Tibial artery (tissue), 4 donors: ENCODE measurements around the gene PLCH1.

ENCODE experiments used
- DNase-seq, 2 donors: peaks; one replicate each; pipeline ENCODE4 v3.0.0-alpha.2; 2019
- H3K27ac ChIP-seq, 2 donors: fragments of 200-600 bp; sonication (generic) in 1 of 2; 1 replicate in 1 of 2; 2 replicates in 1 of 2; pipeline ENCODE4 v1.5.1; 2018 to 2019; ENCODE audit warnings: mild to moderate bottlenecking in 1 of 2
- H3K27me3 ChIP-seq, 2 donors: fragments of 200-600 bp; sonication (generic) in 1 of 2; one replicate each; pipeline versions ENCODE4 v1.5.1 to v1.6.0; 2016 to 2019
- H3K36me3 ChIP-seq, 3 donors: fragments of 200-600 bp; sonication (generic) in 2 of 3; one replicate each; pipeline ENCODE4 v1.5.1; 2016 to 2019; ENCODE audit warnings: mild to moderate bottlenecking in 2 of 3
- H3K4me1 ChIP-seq, 4 donors: fragments of 200-600 bp; sonication (generic) in 2 of 4; 1 replicate in 3 of 4; 2 replicates in 1 of 4; pipeline ENCODE4 v1.5.1; 2016 to 2019
- H3K4me3 ChIP-seq, 2 donors: fragments of 200-600 bp; sonication (generic) in 1 of 2; 1 replicate in 1 of 2; 2 replicates in 1 of 2; pipeline ENCODE4 v1.5.1; 2018 to 2019; ENCODE audit warnings: mild to moderate bottlenecking in 2 of 2
- H3K9me3 ChIP-seq, 3 donors: fragments of 200-600 bp; sonication (generic) in 1 of 3; one replicate each; pipeline ENCODE4 v1.5.1; 2016 to 2019
- CTCF ChIP-seq, 2 experiments: fragments of 200-600 bp in 1 of 2; fragments of 450-650 bp in 1 of 2; IDR thresholded peaks; one replicate each; pipeline ENCODE4 v1.5.1; 2017 to 2019; ENCODE audit warnings: antibody characterized with exemption in 2 of 2, mild to moderate bottlenecking in 1 of 2, moderate library complexity in 1 of 2
- intact Hi-C: fragments of 100-400 bp; cut with DNase I; formaldehyde crosslinking; loops from one replicate; pipeline ENCODE4 v1.15.0; 2023; ENCODE audit warnings: low total_unique reads

Gene PLCH1

GRCh38 chr3:155661760-155662159 lies 83.1 kb downstream of the PLCH1 start:
- intact Hi-C loops: no loop called here
- Histone ChIP-seq H3K4me3 (no peak overlapping the region), H3K36me3 (no peaks in the 10 kb centered on the region), H3K9me3 (no peaks in the 10 kb centered on the region), H3K4me1 (peaks cover 0 to 7% (median 0%) of the 10 kb centered on the region in 4 donors), H3K27ac (no peak overlapping the region), H3K27me3 (no peaks in the 10 kb centered on the region)
- DNase-seq: no peak
- no peak for TF ChIP-seq CTCF (IDR thresholded peaks at IDR 0.05)

GRCh38 chr3:155661042-155661441 lies 83.8 kb downstream of the PLCH1 start:
- H3K9me3 ChIP-seq: no peaks in the 10 kb centered on the region
- H3K4me1 ChIP-seq: peaks cover 0 to 7% (median 0%) of the 10 kb centered on the region in 4 donors
- no peaks in the 10 kb centered on the region for H3K36me3 ChIP-seq
- TF ChIP-seq CTCF (IDR thresholded peaks at IDR 0.05): no peak
- H3K27me3 ChIP-seq: no peaks in the 10 kb centered on the region
- no peak for DNase-seq
- intact Hi-C loops: no loop called here
- H3K27ac ChIP-seq: no peak overlapping the region
- H3K4me3 ChIP-seq: no peak overlapping the region

DNA sequence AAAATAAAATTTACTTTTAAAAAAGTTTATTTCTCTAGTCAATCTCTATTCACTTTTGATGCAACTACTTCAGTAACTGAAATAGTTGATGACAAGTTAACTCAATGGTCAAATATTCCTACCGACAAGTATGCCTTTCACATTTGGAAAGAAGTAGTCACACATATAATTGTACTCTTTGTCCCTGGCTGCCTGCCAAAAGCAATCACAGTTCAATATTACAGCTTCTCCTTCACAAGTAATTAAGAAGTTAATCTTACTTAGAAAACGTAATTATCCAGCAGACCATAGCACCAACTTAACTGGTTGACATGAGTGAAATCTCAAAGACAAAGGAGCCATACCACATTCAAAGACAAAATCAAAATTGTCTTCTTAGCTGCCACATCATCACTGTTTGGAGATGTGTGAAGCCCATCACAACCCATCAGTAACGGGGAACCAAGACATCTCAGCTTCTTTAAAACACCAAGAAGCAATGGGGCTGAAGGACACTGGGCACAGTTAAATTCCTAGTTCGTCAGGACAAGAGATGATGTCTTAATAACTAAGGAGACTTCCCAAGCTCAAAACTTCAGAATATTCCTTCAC lies 86.1 kb downstream of the PLCH1 start:
- no peaks in the 10 kb centered on the region for H3K4me1 ChIP-seq
- intact Hi-C loops: no loop called here
- H3K4me3 ChIP-seq: no peak overlapping the region
- DNase-seq: no peak
- H3K9me3 ChIP-seq: no peaks in the 10 kb centered on the region
- H3K36me3 ChIP-seq: no peaks in the 10 kb centered on the region
- no peak overlapping the region for H3K27ac ChIP-seq
- no peaks in the 10 kb centered on the region for H3K27me3 ChIP-seq
- TF ChIP-seq CTCF (IDR thresholded peaks at IDR 0.05): no peak

GRCh38 chr3:155658006-155658405 lies 86.9 kb downstream of the PLCH1 start:
- intact Hi-C loops: no loop called here
- no peak for TF ChIP-seq CTCF (IDR thresholded peaks at IDR 0.05)
- H3K36me3 ChIP-seq: no peaks in the 10 kb centered on the region
- no peak overlapping the region for H3K4me3 ChIP-seq
- H3K9me3 ChIP-seq: no peaks in the 10 kb centered on the region
- no peak for DNase-seq
- H3K27me3 ChIP-seq: no peaks in the 10 kb centered on the region
- H3K4me1 ChIP-seq: no peaks in the 10 kb centered on the region
- no peak overlapping the region for H3K27ac ChIP-seq

DNA sequence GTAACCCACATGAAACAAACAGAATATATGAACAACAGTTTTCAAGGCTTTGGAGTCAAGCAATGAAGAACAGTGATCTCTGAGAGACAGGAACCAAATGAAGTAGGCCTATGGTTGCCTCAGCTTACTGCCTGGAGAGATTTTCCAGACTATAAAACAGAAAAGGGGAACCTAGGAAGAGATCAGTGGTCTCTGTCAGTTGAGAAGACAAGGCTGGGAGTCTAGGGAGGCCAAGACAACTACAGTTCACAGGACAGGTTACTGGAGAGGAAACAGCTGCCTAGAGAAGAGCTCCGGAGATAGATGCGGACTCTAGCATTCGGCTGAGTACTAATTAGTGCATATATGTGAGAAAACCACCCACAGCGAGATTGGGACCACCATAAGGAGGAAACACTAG lies 87.7 kb downstream of the PLCH1 start:
- TF ChIP-seq CTCF (IDR thresholded peaks at IDR 0.05): no peak
- Histone ChIP-seq H3K9me3 (no peaks in the 10 kb centered on the region), H3K4me1 (no peaks in the 10 kb centered on the region), H3K4me3 (no peak overlapping the region), H3K27me3 (no peaks in the 10 kb centered on the region), H3K36me3 (no peaks in the 10 kb centered on the region), H3K27ac (no peak overlapping the region)
- intact Hi-C loops: no loop called here
- no peak for DNase-seq

- intact Hi-C loops: no loop called here
- Histone ChIP-seq H3K9me3 (no peaks in the 10 kb centered on the region), H3K4me1 (no peaks in the 10 kb centered on the region), H3K36me3 (no peaks in the 10 kb centered on the region), H3K27me3 (no peaks in the 10 kb centered on the region), H3K27ac (no peak overlapping the region), H3K4me3 (no peak overlapping the region)
- TF ChIP-seq CTCF (IDR thresholded peaks at IDR 0.05): no peak
- DNase-seq: no peak
Observed at GRCh38 chr3:155656466-155656865, 88.4 kb downstream of the PLCH1 start.
